ENCODE measurements around the gene ETV6. TPM values are rescaled to one million over a fixed set of nuclear protein-coding genes. Genes with fewer than 3 reads are reported as not detected.
A peak's percentile ranks its signal among the peaks of the same experiment; 100 is the strongest.

The ETV6 gene
- total RNA-seq, 2 experiments from 2014 or later: 28.5 to 30.2 TPM

- Histone ChIP-seq H3K9me3 (ENCODE audit: control insufficient read depth in 1 of 2, insufficient read depth in 1 of 2, low read length in 2 of 2) (no peaks in the 10 kb centered on the region), H3K4me1 (ENCODE audit: insufficient read depth, low read length) (peaks cover 15% of the 10 kb centered on the region), H3K4me3 (ENCODE audit: low read length) (no peak overlapping the region), H3K27me3 (ENCODE audit: control insufficient read depth in 1 of 2, insufficient read depth in 2 of 2, low read length in 2 of 2) (no peaks in the 10 kb centered on the region), H3K27ac (ENCODE audit: low read depth in 1 of 2, low read length in 2 of 2) (no peak overlapping the region), H3K36me3 (ENCODE audit: insufficient read depth, low read length) (peaks cover 13% of the 10 kb centered on the region)
- H3K36me3 Mint-ChIP-seq (ENCODE audit: low read depth): peaks cover 25% of the 10 kb centered on the region
- H3K9me3 Mint-ChIP-seq: no peaks in the 10 kb centered on the region
- CTCF ChIA-PET: no interaction called here
- no peak overlapping the region for H3K27ac Mint-ChIP-seq
- intact Hi-C loops (cut with DNase I, micrococcal nuclease): no loop called here
- ATAC-seq (ENCODE audit: poor library complexity) (no peak), DNase-seq (no peak)
- H3K4me1 Mint-ChIP-seq (ENCODE audit: low read depth): peaks cover 39% of the 10 kb centered on the region
- no peak for TF ChIP-seq CTCF (IDR thresholded peaks at IDR 0.05)
- H3K27me3 Mint-ChIP-seq: no peaks in the 10 kb centered on the region
- H3K4me3 Mint-ChIP-seq: no peak overlapping the region
- POLR2A ChIA-PET: interaction anchor here (1.0 kb wide), 1 partner anchor 10 kb away, joined by 3 read pairs; no protein-coding TSS in a partner anchor
Observed at GRCh38 chr12:11717519-11717961, 68.1 kb downstream of the ETV6 start.

GRCh38 chr12:11718105-11718504 lies 68.6 kb downstream of the ETV6 start:
- no peaks in the 10 kb centered on the region for H3K9me3 ChIP-seq (ENCODE audit: control insufficient read depth in 1 of 2, insufficient read depth in 1 of 2, low read length in 2 of 2)
- Mint-ChIP-seq H3K36me3 (ENCODE audit: low read depth) (peaks cover 25% of the 10 kb centered on the region), H3K4me3 (no peak overlapping the region), H3K9me3 (no peaks in the 10 kb centered on the region), H3K4me1 (ENCODE audit: low read depth) (peaks cover 39% of the 10 kb centered on the region), H3K27me3 (no peaks in the 10 kb centered on the region), H3K27ac (no peak overlapping the region)
- H3K4me1 ChIP-seq (ENCODE audit: insufficient read depth, low read length): peaks cover 15% of the 10 kb centered on the region
- ChIA-PET POLR2A (no interaction called here), CTCF (no interaction called here)
- intact Hi-C loops (cut with DNase I, micrococcal nuclease): no loop called here
- no peak overlapping the region for H3K4me3 ChIP-seq (ENCODE audit: low read length)
- ATAC-seq (ENCODE audit: poor library complexity) (no peak), DNase-seq (no peak)
- H3K27me3 ChIP-seq (ENCODE audit: control insufficient read depth in 1 of 2, insufficient read depth in 2 of 2, low read length in 2 of 2): no peaks in the 10 kb centered on the region
- no peak for TF ChIP-seq CTCF (IDR thresholded peaks at IDR 0.05)
- H3K27ac ChIP-seq (ENCODE audit: low read depth in 1 of 2, low read length in 2 of 2): no peak overlapping the region
- peaks cover 13% of the 10 kb centered on the region for H3K36me3 ChIP-seq (ENCODE audit: insufficient read depth, low read length)

GRCh38 chr12:11718768-11719253 lies 69.3 kb downstream of the ETV6 start:
- CTCF ChIA-PET: no interaction called here
- Histone ChIP-seq H3K27me3 (ENCODE audit: control insufficient read depth in 1 of 2, insufficient read depth in 2 of 2, low read length in 2 of 2) (no peaks in the 10 kb centered on the region), H3K27ac (ENCODE audit: low read depth in 1 of 2, low read length in 2 of 2) (no peak overlapping the region), H3K36me3 (ENCODE audit: insufficient read depth, low read length) (peaks cover 13% of the 10 kb centered on the region), H3K4me1 (ENCODE audit: insufficient read depth, low read length) (peaks cover 15% of the 10 kb centered on the region), H3K4me3 (ENCODE audit: low read length) (no peak overlapping the region), H3K9me3 (ENCODE audit: control insufficient read depth in 1 of 2, insufficient read depth in 1 of 2, low read length in 2 of 2) (no peaks in the 10 kb centered on the region)
- peaks cover 25% of the 10 kb centered on the region for H3K36me3 Mint-ChIP-seq (ENCODE audit: low read depth)
- POLR2A ChIA-PET: no interaction called here
- H3K4me1 Mint-ChIP-seq (ENCODE audit: low read depth): peaks cover 39% of the 10 kb centered on the region
- intact Hi-C loops (cut with DNase I, micrococcal nuclease): no loop called here
- H3K27me3 Mint-ChIP-seq: no peaks in the 10 kb centered on the region
- no peak overlapping the region for H3K4me3 Mint-ChIP-seq
- H3K9me3 Mint-ChIP-seq: no peaks in the 10 kb centered on the region
- DNase-seq (no peak), ATAC-seq (ENCODE audit: poor library complexity) (no peak)
- TF ChIP-seq CTCF (IDR thresholded peaks at IDR 0.05): no peak
- peak overlapping the region; percentile 53 for H3K27ac Mint-ChIP-seq
